Measurements from ENCODE around the gene SH3D21.
A peak's percentile ranks its signal among the peaks of the same experiment; 100 is the strongest.

SH3D21 gene

GRCh38 chr1:36306210-36306901 is at the start of gene SH3D21:
Gene SH3D21 (plus strand): TSS chr1:36306368. CDS start chr1:36306421, 53 bp downstream.
- ChIA-PET POLR2A (interaction anchor here (0.5 to 1.6 kb wide), 10 partner anchors 11 to 1169 kb away, joined by 3 to 5 read pairs (median 3); partner anchors contain the start of gene EVA1B), CTCF (interaction anchor here (0.7 to 2.2 kb wide), 13 partner anchors 9 to 171 kb away, joined by 3 to 11 read pairs (median 5); partner anchors contain the start of gene TRAPPC3)
- TF ChIP-seq, protein P1, sequence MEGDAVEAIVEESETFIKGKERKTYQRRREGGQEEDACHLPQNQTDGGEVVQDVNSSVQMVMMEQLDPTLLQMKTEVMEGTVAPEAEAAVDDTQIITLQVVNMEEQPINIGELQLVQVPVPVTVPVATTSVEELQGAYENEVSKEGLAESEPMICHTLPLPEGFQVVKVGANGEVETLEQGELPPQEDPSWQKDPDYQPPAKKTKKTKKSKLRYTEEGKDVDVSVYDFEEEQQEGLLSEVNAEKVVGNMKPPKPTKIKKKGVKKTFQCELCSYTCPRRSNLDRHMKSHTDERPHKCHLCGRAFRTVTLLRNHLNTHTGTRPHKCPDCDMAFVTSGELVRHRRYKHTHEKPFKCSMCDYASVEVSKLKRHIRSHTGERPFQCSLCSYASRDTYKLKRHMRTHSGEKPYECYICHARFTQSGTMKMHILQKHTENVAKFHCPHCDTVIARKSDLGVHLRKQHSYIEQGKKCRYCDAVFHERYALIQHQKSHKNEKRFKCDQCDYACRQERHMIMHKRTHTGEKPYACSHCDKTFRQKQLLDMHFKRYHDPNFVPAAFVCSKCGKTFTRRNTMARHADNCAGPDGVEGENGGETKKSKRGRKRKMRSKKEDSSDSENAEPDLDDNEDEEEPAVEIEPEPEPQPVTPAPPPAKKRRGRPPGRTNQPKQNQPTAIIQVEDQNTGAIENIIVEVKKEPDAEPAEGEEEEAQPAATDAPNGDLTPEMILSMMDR (IDR thresholded peaks at IDR 0.05; ENCODE audit: control extremely low read depth, extremely low read depth, low read depth, missing control alignments), result peak; percentile 26
- DNase-seq (ENCODE audit: extremely low spot score), result peak; percentile 51

GRCh38 chr1:36256558-36257374 is 49.4 kb upstream of the SH3D21 start:
- TF ChIP-seq, protein P1 (IDR thresholded peaks at IDR 0.05; ENCODE audit: control extremely low read depth, extremely low read depth, low read depth, missing control alignments), result no peak
- ChIA-PET POLR2A (no interaction called here), CTCF (interaction anchor here (1.0 to 1.5 kb wide), 4 partner anchors 11 to 108 kb away, joined by 3 to 4 read pairs (median 3); partner anchors contain the start of gene TRAPPC3)
- peak; percentile 31 for DNase-seq (ENCODE audit: extremely low spot score)

DNA sequence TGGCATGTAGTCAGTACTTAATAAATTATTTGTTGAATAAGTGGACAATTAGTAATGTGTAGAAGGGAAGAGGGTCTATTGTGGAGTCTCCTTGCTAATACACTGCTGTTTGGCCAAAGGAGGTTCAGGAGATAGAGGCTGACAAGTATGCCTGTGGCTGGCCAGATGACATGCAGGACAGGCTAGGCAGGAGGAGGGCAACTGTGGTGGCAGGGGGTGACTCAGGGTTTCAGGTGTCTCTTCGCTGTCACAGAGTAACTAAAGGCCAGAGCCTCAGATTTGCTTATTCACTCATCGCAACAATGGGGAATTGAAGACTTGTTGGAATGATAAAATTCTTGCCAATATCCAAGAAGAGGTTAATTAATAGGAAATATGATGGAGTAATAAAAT is 48.8 kb upstream of the SH3D21 start:
- ChIA-PET CTCF (interaction anchor here (1.5 kb wide), 1 partner anchor 28 kb away, joined by 4 read pairs; no protein-coding TSS in a partner anchor), POLR2A (no interaction called here)
- DNase-seq (ENCODE audit: extremely low spot score), result peak; percentile 47
- TF ChIP-seq, protein P1 (IDR thresholded peaks at IDR 0.05; ENCODE audit: control extremely low read depth, extremely low read depth, low read depth, missing control alignments), result no peak

GRCh38 chr1:36258960-36259344 is 47.2 kb upstream of the SH3D21 start:
- CTCF ChIA-PET, result interaction anchor here (1.0 kb wide), 2 partner anchors 15 to 27 kb away, joined by 3 to 6 read pairs; no protein-coding TSS in a partner anchor
- POLR2A ChIA-PET, result no interaction called here
- TF ChIP-seq, protein P1 (IDR thresholded peaks at IDR 0.05; ENCODE audit: control extremely low read depth, extremely low read depth, low read depth, missing control alignments), result no peak
- DNase-seq (ENCODE audit: extremely low spot score), result no peak

DNA sequence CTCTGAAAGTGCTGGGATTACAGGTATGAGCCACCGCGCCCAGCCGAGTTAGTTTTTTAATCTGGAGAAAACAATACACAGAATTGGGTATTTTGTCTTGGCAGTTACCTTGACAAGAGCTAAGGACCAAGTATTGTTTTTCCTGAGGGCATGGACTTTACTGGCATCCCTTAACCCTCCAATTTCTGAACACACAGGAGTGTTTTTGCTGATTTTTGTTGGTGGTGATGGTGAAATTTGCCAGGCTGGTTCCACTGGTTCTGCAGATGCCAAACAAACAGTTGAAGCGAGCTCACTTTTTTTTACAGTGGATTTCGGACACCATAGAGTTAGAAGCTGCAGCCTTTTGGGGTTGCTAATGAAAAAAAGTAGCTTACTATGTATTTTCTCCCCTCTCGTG is 37.2 kb upstream of the SH3D21 start:
- ChIA-PET POLR2A (no interaction called here), CTCF (interaction anchor here (1.1 to 1.5 kb wide), 4 partner anchors 12 to 74 kb away, joined by 3 to 6 read pairs (median 4); no protein-coding TSS in a partner anchor)
- TF ChIP-seq, protein P1 (IDR thresholded peaks at IDR 0.05; ENCODE audit: control extremely low read depth, extremely low read depth, low read depth, missing control alignments), result no peak
- no peak for DNase-seq (ENCODE audit: extremely low spot score)

DNA sequence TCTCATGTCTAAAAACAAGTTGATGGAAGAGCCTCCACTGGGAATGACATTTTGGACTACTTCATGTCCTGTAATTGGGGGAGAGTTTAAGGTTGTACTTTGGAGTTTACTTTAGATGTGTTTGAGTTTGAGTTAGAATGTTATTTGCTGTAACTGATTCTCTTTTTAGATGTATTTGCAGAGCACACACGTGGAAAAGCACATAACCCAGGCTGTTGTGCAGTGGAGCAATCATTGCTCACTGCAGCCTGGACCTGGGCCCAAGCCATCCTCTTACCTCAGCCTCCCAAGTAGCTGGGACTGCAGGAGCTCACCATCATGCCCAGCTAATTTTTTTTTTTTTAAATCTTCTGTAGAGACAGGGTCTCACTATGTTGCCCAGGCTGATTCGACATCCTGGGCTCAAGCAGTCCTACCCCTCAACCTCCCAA is 36.7 kb upstream of the SH3D21 start:
- POLR2A ChIA-PET, result no interaction called here
- TF ChIP-seq, protein P1 (IDR thresholded peaks at IDR 0.05; ENCODE audit: control extremely low read depth, extremely low read depth, low read depth, missing control alignments), result no peak
- CTCF ChIA-PET, result interaction anchor here (0.9 to 1.6 kb wide), 8 partner anchors 11 to 135 kb away, joined by 3 to 6 read pairs (median 4); no protein-coding TSS in a partner anchor
- no peak for DNase-seq (ENCODE audit: extremely low spot score)
